AG09319 (cell line): ENCODE results near the gene GRM5.

ENCODE experiments used
- DNase-seq: peaks from one replicate; pipeline ENCODE4 v3.0.0-alpha.2; 2010; ENCODE audit warnings: low read depth; ENCODE audit errors: extremely low read depth
- CTCF ChIP-seq: IDR thresholded peaks from 2 replicates; pipeline ENCODE4 v1.5.1; 2011; ENCODE audit warnings: low read depth, mild to moderate bottlenecking, inconsistent platforms, low read length, moderate library complexity

GRM5 gene

GRCh38 chr11:88522624-88523385, 543.0 kb downstream of the GRM5 start:
- no peak for DNase-seq

DNA sequence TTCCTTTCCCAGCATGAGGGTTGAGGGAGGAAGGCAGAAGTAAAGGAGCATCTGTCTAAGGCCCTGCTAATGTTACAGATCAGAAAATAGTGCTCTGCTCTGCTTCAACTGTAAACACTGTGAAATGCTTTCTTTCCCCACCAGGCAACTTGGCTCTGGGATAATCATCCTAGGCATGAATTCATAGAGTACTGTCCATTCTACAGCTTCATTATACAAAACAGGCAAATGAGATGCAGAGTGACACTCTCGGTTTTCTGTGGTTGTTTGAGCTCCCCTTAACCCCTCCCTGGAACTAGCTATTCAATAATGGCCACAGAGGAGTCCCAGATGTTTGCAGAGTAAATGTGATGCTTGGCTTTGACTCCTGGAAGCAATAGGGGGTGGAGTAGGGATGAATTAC, 544.0 kb downstream of the GRM5 start:
- no peak for DNase-seq
- no peak for TF ChIP-seq CTCF

More at GRCh38 chr11:88522624-88523385, 543.0 kb downstream of the GRM5 start:
- no peak for TF ChIP-seq CTCF

DNA sequence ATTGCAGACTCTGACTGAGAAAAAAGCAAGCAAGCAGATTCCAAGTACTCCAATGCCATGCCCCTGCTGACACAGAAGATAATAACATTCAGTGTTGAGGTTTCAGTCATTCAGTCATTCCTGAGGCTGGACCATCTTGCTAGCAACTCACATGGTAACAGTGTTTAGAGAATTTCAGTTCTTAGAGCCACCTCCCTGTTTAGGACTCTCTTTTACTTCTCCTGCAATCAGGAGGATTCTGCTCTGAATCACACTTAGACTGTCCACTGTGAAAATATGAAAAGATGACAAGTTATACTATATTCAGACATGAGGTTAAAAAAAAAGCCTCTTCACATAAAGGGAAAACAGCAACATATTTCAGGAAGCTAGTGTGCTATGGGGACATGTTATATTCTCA, 544.4 kb downstream of the GRM5 start:
- no peak for DNase-seq
- no peak for TF ChIP-seq CTCF

GRCh38 chr11:88520391-88520790, 545.4 kb downstream of the GRM5 start:
- DNase-seq = no peak
- no peak for TF ChIP-seq CTCF

DNA sequence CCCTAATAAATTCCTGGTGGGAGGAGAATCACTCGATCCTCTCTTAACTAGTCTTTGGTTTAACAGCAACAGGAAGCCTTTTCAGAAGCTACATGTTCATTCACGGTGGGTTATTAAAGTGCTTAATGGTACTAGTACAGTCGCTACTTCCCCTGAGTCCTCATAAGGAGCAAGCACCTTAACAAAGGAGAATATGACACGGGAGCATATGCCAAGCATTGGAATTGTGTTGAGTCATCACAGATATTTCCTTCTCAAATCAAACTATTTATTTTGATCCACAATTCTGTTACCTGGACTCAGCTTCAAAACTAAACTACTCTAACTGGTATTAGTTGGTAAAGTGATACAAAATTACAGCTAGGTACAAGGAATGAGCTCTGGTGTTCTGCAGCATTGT, 550.8 kb downstream of the GRM5 start:
- DNase-seq = no peak
- TF ChIP-seq CTCF = no peak

DNA sequence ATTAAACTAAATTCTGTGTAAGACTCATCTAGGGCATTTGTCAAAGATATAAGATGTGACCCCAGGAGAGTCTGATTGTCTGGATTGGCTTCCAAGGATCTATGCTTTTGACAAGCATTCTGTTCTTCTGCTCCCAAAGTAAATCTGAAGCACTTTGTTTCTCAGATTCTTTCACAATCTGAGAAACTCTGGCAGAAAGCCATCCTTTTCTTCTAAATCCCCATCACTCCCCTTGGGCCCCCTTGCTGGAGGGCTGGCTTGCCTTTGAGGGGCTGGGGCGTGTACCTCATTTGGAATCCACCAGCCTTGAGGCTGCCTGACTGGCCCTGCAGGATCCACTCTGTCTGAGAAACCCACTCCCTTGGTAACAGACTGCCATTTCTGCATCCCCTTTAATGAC, 554.8 kb downstream of the GRM5 start:
- TF ChIP-seq CTCF = no peak
- DNase-seq = no peak

DNA sequence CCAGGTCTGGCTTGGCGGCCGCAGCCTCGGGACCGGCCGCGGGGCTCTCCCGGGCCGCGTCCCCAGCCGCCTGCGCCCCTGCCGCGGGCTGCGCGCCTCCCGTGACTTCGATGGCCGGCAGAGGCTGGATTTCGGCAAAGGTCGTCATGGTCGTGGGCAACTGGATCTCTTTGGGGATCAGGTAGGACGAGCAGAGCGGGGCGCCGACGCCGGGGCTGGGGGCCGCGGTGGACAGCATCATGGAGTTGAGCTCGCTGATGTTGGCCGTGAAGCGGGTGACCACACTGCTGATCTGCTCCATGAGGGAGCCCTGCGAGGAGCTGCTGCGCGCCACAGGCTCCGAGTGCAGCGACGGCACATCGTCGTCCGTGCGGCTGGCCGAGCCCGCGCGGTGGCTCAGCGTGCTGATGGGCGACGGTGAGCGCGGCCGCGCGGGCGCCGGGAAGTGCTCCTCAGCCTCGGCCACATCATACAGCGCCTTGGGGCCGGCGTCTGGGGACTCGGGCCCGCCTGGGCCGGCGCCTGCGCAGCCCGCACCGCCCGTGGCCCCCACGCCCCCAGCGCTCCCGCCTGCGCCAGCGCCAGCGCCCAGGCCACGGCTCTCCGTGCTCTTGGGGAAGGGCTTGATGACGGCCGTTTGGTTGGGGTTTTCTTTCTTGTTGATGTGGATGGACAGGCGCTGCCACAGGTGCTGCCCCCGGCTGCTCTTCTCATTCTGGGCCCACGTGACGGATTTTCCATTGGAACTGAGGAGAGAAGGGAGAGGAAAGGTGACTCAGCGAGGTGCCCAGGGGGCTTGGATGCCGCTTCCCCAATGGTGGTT, 556.8 kb downstream of the GRM5 start:
- no peak for DNase-seq

More for the DNA sequence above, 556.8 kb downstream of the GRM5 start:
- TF ChIP-seq CTCF = no peak
